ENCODE measurements around the gene RAB39A. TPM values are rescaled to one million over a fixed set of nuclear protein-coding genes. Genes with fewer than 3 reads are reported as not detected.

The RAB39A gene
- total RNA-seq, 1 experiment from 2014 or later: not detected

DNA sequence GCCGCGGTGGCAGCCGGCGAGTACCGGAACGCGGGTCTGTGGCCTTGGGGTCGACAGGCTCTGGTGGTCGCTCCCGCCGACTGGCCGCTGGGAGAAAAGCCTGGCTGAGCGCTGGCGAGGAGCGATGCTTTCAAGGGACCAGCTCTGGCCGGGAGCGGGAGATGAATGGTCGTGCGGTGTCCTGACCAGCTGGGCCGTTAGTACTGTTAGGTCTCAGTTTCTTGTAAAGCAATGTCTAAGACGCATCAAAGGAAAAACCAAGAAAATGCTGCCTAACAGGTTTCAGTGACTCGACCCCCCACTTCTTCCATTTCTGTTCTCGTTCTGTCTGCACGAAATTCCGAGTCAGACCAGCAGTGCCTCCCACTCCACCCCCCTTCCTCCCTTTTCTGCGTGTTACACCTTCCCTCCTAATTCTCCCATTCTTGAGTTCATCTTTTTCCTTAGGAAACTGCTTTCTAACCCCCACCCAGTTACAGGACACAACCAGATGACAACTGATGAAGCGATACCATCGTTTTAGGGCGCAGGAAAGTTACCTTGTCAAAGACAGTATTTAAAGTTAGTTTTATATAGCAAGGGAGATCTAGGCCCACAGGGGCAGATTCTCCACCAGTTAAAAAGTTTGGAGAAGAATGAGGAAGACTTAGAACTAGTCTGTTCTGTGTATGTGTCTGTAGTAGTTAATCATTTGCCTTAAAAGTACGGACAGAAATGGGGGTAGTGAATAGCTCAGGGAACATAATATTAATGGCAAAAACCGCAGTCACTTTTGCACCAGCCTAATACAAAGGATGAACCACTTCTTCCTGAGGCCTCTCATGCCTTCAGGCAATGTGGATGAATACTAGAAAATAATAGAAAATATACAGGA, 81.5 kb downstream of the RAB39A start:
- no peak for DNase-seq (ENCODE audit: unreplicated experiment)
- Mint-ChIP-seq H3K4me1 (ENCODE audit: insufficient read depth, unreplicated experiment) (peaks cover 13% of the 10 kb centered on the region), H3K9me3 (ENCODE audit: unreplicated experiment) (no peaks in the 10 kb centered on the region), H3K4me3 (ENCODE audit: unreplicated experiment) (peak overlapping the region; percentile 86), H3K27ac (ENCODE audit: low read depth, unreplicated experiment) (peak overlapping the region; percentile 98), H3K27me3 (ENCODE audit: insufficient read depth, unreplicated experiment) (no peaks in the 10 kb centered on the region), H3K36me3 (ENCODE audit: insufficient read depth, unreplicated experiment) (peaks cover 13% of the 10 kb centered on the region)
- ChIA-PET POLR2A (interaction anchor here (0.5 to 2.1 kb wide), 27 partner anchors 9 to 1931 kb away, joined by 3 to 14 read pairs (median 4); partner anchors contain the start of genes ACAT1, ATM, DDX10 and NPAT), CTCF (interaction anchor here (0.7 to 2.1 kb wide), 14 partner anchors 9 to 655 kb away, joined by 3 to 10 read pairs (median 4); partner anchors contain the start of gene DDX10)
- TSS peak; percentile 46 for BruUV-seq (replicated peaks)
- intact Hi-C loops (cut with micrococcal nuclease): no loop called here
- TF ChIP-seq, protein P1, sequence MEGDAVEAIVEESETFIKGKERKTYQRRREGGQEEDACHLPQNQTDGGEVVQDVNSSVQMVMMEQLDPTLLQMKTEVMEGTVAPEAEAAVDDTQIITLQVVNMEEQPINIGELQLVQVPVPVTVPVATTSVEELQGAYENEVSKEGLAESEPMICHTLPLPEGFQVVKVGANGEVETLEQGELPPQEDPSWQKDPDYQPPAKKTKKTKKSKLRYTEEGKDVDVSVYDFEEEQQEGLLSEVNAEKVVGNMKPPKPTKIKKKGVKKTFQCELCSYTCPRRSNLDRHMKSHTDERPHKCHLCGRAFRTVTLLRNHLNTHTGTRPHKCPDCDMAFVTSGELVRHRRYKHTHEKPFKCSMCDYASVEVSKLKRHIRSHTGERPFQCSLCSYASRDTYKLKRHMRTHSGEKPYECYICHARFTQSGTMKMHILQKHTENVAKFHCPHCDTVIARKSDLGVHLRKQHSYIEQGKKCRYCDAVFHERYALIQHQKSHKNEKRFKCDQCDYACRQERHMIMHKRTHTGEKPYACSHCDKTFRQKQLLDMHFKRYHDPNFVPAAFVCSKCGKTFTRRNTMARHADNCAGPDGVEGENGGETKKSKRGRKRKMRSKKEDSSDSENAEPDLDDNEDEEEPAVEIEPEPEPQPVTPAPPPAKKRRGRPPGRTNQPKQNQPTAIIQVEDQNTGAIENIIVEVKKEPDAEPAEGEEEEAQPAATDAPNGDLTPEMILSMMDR (IDR thresholded peaks at IDR 0.05; ENCODE audit: unreplicated experiment): no peak

DNA sequence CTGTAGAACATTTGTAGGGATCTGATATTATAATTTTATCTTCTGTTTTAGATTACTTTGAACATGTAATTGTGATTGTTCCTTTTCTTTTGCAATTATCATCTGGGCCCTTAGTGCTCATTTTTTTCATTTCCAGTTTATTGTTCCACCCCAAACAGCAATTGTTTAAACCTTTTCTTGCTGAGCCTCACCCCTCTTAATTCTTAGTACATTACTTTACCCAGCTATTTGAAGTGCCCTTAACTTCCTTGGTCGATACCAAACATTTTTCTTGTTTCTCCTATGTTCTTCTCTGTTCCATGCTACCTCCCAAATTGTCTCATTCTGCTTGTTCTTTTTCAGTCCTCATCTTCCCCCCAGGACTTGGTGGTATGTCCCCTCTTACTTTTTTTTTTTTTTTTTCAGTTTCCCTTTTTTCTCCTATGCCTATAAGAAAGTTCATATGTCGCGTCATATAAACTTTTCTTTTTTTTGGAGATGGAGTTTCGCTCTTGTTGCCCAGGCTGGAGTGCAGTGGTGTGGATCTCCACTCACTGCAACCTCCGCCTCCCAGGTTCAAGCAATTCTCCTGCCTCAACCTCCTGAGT, 84.0 kb downstream of the RAB39A start:
- no peak overlapping the region for H3K4me3 Mint-ChIP-seq (ENCODE audit: unreplicated experiment)
- no peaks in the 10 kb centered on the region for H3K9me3 Mint-ChIP-seq (ENCODE audit: unreplicated experiment)
- ChIA-PET CTCF (no interaction called here), POLR2A (interaction anchor here (1.3 kb wide), 1 partner anchor 11 kb away, joined by 3 read pairs; no protein-coding TSS in a partner anchor)
- intact Hi-C loops (cut with micrococcal nuclease): no loop called here
- TF ChIP-seq, protein P1 (IDR thresholded peaks at IDR 0.05; ENCODE audit: unreplicated experiment): no peak
- no peak for DNase-seq (ENCODE audit: unreplicated experiment)
- no peak overlapping the region for H3K27ac Mint-ChIP-seq (ENCODE audit: low read depth, unreplicated experiment)
- no TSS peak for BruUV-seq (replicated peaks)
- H3K27me3 Mint-ChIP-seq (ENCODE audit: insufficient read depth, unreplicated experiment): no peaks in the 10 kb centered on the region
- peaks cover 13% of the 10 kb centered on the region for H3K36me3 Mint-ChIP-seq (ENCODE audit: insufficient read depth, unreplicated experiment)
- H3K4me1 Mint-ChIP-seq (ENCODE audit: insufficient read depth, unreplicated experiment): peaks cover 21% of the 10 kb centered on the region

Other genes starting within 250 kb of the RAB39A start
- gene SLN, start 216.4 kb upstream of the RAB39A start, total RNA-seq (2022): not detected in 2 replicates
- 40.3 and 62.4 TPM in 2 replicates for gene SLC35F2, start 69.7 kb upstream of the RAB39A start, total RNA-seq (2022)
- gene CUL5, start 80.5 kb downstream of the RAB39A start, total RNA-seq (2022): 31.8 and 37.5 TPM in 2 replicates
- 75.5 and 86.8 TPM in 2 replicates for gene ACAT1, start 193.1 kb downstream of the RAB39A start, total RNA-seq (2022)

Data from MCF 10A (cell line).